Ovary (tissue), 9 donors: ENCODE data around the gene NAPB. TPM values are rescaled to one million over a fixed set of nuclear protein-coding genes. Genes with fewer than 3 reads are reported as not detected.

Experiments used
- DNase-seq, 5 donors: peaks; one replicate each; pipeline ENCODE4 v3.0.0-alpha.2; 2019 to 2020
- H3K27ac ChIP-seq, 2 donors: fragments of 200-600 bp; one replicate each; pipeline versions ENCODE4 v1.5.1 to v1.8.0; 2019 to 2022
- H3K27me3 ChIP-seq: fragments of 200-600 bp; one replicate; pipeline ENCODE4 v1.8.0; 2022
- H3K36me3 ChIP-seq: fragments of 200-600 bp; sonication (generic); one replicate; pipeline ENCODE4 v1.5.1; 2019
- H3K4me1 ChIP-seq: one replicate; pipeline ENCODE4 v1.8.1; 2013; ENCODE audit warnings: mild to moderate bottlenecking, moderate library complexity; ENCODE audit not compliant: insufficient read depth
- H3K4me3 ChIP-seq: fragments of 200-600 bp; sonication (generic); one replicate; pipeline ENCODE4 v1.5.1; 2017
- H3K9me3 ChIP-seq, 2 donors: fragments of 200-600 bp in 1 of 2; sonication (generic) in 1 of 2; one replicate each; pipeline versions ENCODE4 v1.5.1 to v1.8.1; 2013 to 2019; ENCODE audit warnings: mild to moderate bottlenecking in 1 of 2, moderate library complexity in 1 of 2
- CTCF ChIP-seq, 3 donors: fragments of 450-650 bp in 2 of 3; fragments of 200-600 bp in 1 of 3; IDR thresholded peaks; one replicate each; pipeline versions ENCODE4 v1.5.1 to v1.8.0; 2016 to 2022; ENCODE audit warnings: antibody characterized with exemption in 3 of 3, mild to moderate bottlenecking in 1 of 3
- EP300 ChIP-seq: sonication (generic); formaldehyde crosslinking; IDR thresholded peaks from one replicate; pipeline ENCODE4 v1.6.1; 2017; ENCODE audit warnings: antibody characterized with exemption
- POLR2A ChIP-seq: fragments of 450-650 bp; IDR thresholded peaks from one replicate; pipeline ENCODE4 v1.6.1; 2017; ENCODE audit warnings: antibody characterized with exemption, mild to moderate bottlenecking, moderate library complexity
- WGBS, 3 donors: extraction: QIAGEN DNeasy Blood & Tissue Kit in 1 of 3; methylation state at CpG; one replicate each; pipeline versions ENCODE4 v1.1.5 to v1.1.7; 2013 to 2017; 5-methylcytosine and 5-hydroxymethylcytosine counted together
- intact Hi-C, 4 donors: fragments of 100-400 bp; cut with DNase I; formaldehyde crosslinking; loops; one replicate each; pipeline versions ENCODE4 v1.11.0 to v1.15.1; 2022 to 2023
- polyA plus RNA-seq, 2 donors: library from polyadenylated mRNA; stranded (reverse); fragments of 200-250 nt in 1 of 2; fragments of 350-450 nt in 1 of 2; fragmentation: Illumina TruSeq in 1 of 2; extraction: RNeasy Lipid Tissue Mini Kit (QIAGEN cat#74804) in 1 of 2; gene quantifications; one replicate each; pipeline ENCODE4 v1.2.3, GENCODE V29; 2013 to 2014
- total RNA-seq, 7 donors: library from RNA; depleted of rRNA in 2 of 7; stranded (reverse); fragments of >200 nt in 2 of 7; fragmentation: NEBNext Ultra II Directional in 3 of 7; extraction: Animal tissue kit (Norgen Biotek cat#: 25700) in 3 of 7; gene quantifications; one replicate each; pipeline versions ENCODE4 v1.1.0 to v1.2.4, GENCODE V29; 2016 to 2023
- donor health status: DM: no; HTN: no; CAD: no; lungs with moderate emphysema.
- donor health status: DM: no; HTN: no; CAD: no.
- donor health status: Bipolar disorder and iron deficiency.
- donor health status: DM: yes; HTN: yes; CAD: no.
- donor health status: DM: no; HTN: no; CAD: no.
- donor health status: DM: yes; HTN: yes; CAD: no.

The NAPB gene
- total and polyA plus RNA-seq, 9 donors, result 9.3 to 17.9 (median 12.9) TPM

- 81 to 87% (median 83%) methylated on average over 7 of the region's 7 CpGs for WGBS, 3 donors
- no peak for DNase-seq
- Histone ChIP-seq H3K36me3 (no peaks in the 10 kb centered on the region), H3K4me3 (no peak overlapping the region), H3K4me1 (no peaks in the 10 kb centered on the region), H3K27me3 (no peaks in the 10 kb centered on the region), H3K27ac (no peak overlapping the region), H3K9me3 (no peaks in the 10 kb centered on the region)
- no peak for TF ChIP-seq CTCF (IDR thresholded peaks at IDR 0.05)
- intact Hi-C loops, result no loop called here
These were observed 35.6 kb upstream of the NAPB start for GRCh38 chr20:23456873-23457272.

- intact Hi-C loops, result no loop called here
- TF ChIP-seq POLR2A (no peak), EP300 (no peak), CTCF (IDR thresholded peaks at IDR 0.05) (no peak)
- Histone ChIP-seq H3K27ac (no peak overlapping the region), H3K27me3 (no peaks in the 10 kb centered on the region), H3K4me3 (no peak overlapping the region), H3K4me1 (no peaks in the 10 kb centered on the region), H3K9me3 (no peaks in the 10 kb centered on the region), H3K36me3 (no peaks in the 10 kb centered on the region)
- no peak for DNase-seq
- WGBS, 3 donors, result 37 to 45% (median 39%) methylated on average over 3 of the region's 3 CpGs
These were observed 35.1 kb upstream of the NAPB start for GRCh38 chr20:23456409-23456808.

DNA sequence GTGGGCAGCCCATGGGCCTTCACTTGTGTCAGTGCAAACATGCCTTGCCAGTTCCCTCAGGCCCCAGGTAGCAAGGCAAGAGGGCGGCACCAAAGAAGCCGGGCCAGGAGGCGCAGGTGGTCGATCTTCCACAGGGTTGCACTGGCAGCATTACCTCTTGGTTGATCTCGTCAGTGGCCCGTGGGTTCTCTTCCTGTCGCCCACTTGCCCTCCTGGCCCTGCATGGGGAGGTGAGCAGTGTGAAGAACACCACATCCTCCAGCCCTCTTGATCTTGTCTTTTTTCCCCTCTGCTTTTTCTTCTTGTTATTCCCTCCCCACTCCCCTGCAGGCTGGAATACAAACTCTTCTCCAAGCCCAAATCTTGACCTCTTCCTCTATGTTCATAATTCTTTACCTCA is 34.4 kb upstream of the NAPB start:
- H3K27me3 ChIP-seq, result no peaks in the 10 kb centered on the region
- H3K9me3 ChIP-seq, result no peaks in the 10 kb centered on the region
- no peak overlapping the region for H3K27ac ChIP-seq
- no peaks in the 10 kb centered on the region for H3K36me3 ChIP-seq
- 89 to 94% (median 89%) methylated on average over 7 of the region's 7 CpGs for WGBS, 3 donors
- TF ChIP-seq EP300 (no peak), POLR2A (no peak), CTCF (IDR thresholded peaks at IDR 0.05) (no peak)
- intact Hi-C loops, result no loop called here
- no peaks in the 10 kb centered on the region for H3K4me1 ChIP-seq
- no peak overlapping the region for H3K4me3 ChIP-seq
- DNase-seq, result no peak

DNA sequence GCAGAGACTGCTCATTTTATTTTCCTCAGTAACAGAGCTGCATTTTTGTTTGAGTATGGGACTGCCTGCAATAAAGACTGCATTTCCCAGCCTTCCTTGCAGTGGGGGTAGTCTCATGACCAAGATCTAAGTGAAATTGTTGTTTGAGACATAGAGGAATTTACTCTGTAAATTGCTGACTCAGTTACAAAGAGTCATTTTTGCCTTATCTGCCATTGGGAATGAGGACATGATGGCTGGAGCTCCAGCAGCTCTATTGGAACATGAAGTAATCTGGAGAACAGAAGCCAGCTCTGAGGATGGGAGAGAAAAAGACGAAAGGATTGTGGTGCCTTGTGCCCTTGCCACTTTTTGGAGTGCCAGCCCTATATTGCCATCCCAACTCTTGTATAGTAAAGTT is 33.5 kb upstream of the NAPB start:
- DNase-seq, result no peak
- no peak overlapping the region for H3K4me3 ChIP-seq
- no peaks in the 10 kb centered on the region for H3K36me3 ChIP-seq
- TF ChIP-seq EP300 (no peak), CTCF (IDR thresholded peaks at IDR 0.05) (no peak), POLR2A (no peak)
- no peaks in the 10 kb centered on the region for H3K4me1 ChIP-seq
- no peaks in the 10 kb centered on the region for H3K9me3 ChIP-seq
- intact Hi-C loops, result no loop called here
- WGBS, 3 donors, result 85 to 97% (median 96%) methylated on average over 1 of the region's 1 CpG
- no peak overlapping the region for H3K27ac ChIP-seq
- H3K27me3 ChIP-seq, result no peaks in the 10 kb centered on the region
